HepG2 (cell line): ENCODE measurements around the gene SLC2A10. TPM values are rescaled to one million over a fixed set of nuclear protein-coding genes. Genes with fewer than 3 reads are reported as not detected.
A peak's percentile ranks its signal among the peaks of the same experiment; 100 is the strongest.

Experiments
- CC2D1A ChIP-seq: sonication (generic); formaldehyde crosslinking; IDR thresholded peaks from 2 replicates; pipeline ENCODE4 v1.8.1; 2023; ENCODE audit warnings: mild to moderate bottlenecking, missing genetic modification reagents
- KDM6A ChIP-seq: IDR thresholded peaks from 2 replicates; pipeline ENCODE4 v1.6.1; 2016; ENCODE audit warnings: low read depth
- MAFK ChIP-seq, 2 experiments: IDR thresholded peaks in 1 of 2; conservative IDR thresholded peaks in 1 of 2; 2 replicates each; pipeline ENCODE4 v1.6.1; 2011; ENCODE audit warnings: improper control_type of control experiment in 2 of 2, low read length in 2 of 2
- NR3C1 ChIP-seq: sonication (generic); formaldehyde crosslinking; IDR thresholded peaks from 2 replicates; pipeline ENCODE4 v1.4.0; 2020; ENCODE audit warnings: missing genetic modification reagents
- PLRG1 ChIP-seq: fragments of 450-650 bp; conservative IDR thresholded peaks from 2 replicates; pipeline ENCODE4 v1.6.1; 2016
- POLR2AphosphoS2 ChIP-seq: IDR thresholded peaks from 2 replicates; pipeline ENCODE4 v1.6.1; 2011; ENCODE audit warnings: low read depth, low read length, improper control_type of control experiment
- SOX5 ChIP-seq: IDR thresholded peaks from 2 replicates; pipeline ENCODE4 v1.6.1; 2016; ENCODE audit warnings: borderline replicate concordance
- TBX2 ChIP-seq: sonication (generic); formaldehyde crosslinking; IDR thresholded peaks from 2 replicates; pipeline ENCODE4 v1.5.0; 2020; ENCODE audit warnings: missing genetic modification reagents, mild to moderate bottlenecking, borderline replicate concordance
- ZBTB38 ChIP-seq: sonication (generic); formaldehyde crosslinking; IDR thresholded peaks from 2 replicates; pipeline ENCODE4 v1.5.1; 2020; ENCODE audit warnings: mild to moderate bottlenecking, missing genetic modification reagents
- ZNF143 ChIP-seq: sonication (generic); formaldehyde crosslinking; IDR thresholded peaks from 2 replicates; pipeline ENCODE4 v1.4.0; 2020; ENCODE audit warnings: missing genetic modification reagents
- ZSCAN22 ChIP-seq: sonication (generic); formaldehyde crosslinking; IDR thresholded peaks from 2 replicates; pipeline ENCODE4 v1.4.0; 2020; ENCODE audit warnings: mild to moderate bottlenecking, missing genetic modification reagents
- polyA plus RNA-seq, 8 experiments: library from polyadenylated mRNA; depleted of rRNA in 3 of 8; stranded (reverse) in 7 of 8; unstranded in 1 of 8; fragments of >200 nt; fragmentation: Illumina TruSeq in 4 of 8; extraction: Trizol in 4 of 8; gene quantifications; 2 replicates each; pipeline versions ENCODE4 v1.2.1 to v1.2.3, GENCODE V29; 2011 to 2016; ENCODE audit warnings: low read depth in 4 of 8, missing spikeins in 1 of 8, mixed read lengths in 1 of 8; ENCODE audit not compliant: insufficient read depth in 1 of 8
- total RNA-seq, 5 experiments: library from RNA; depleted of rRNA; stranded (reverse); fragments of >200 nt; fragmentation: Illumina TruSeq; extraction: Trizol; gene quantifications; 2 replicates each; pipeline ENCODE4 v1.2.3, GENCODE V29; 2016; ENCODE audit warnings: low read depth in 1 of 5
- TF ChIP-seq, protein P1 (sequence below): sonication (generic); formaldehyde crosslinking; IDR thresholded peaks from 2 replicates; pipeline ENCODE4 v1.9.0; 2021; ENCODE audit warnings: mild to moderate bottlenecking, missing genetic modification reagents
- TF ChIP-seq, protein P2 (sequence below): sonication (generic); formaldehyde crosslinking; IDR thresholded peaks from 2 replicates; pipeline ENCODE4 v1.5.1; 2020; ENCODE audit warnings: mild to moderate bottlenecking, missing genetic modification reagents, borderline replicate concordance
- TF ChIP-seq, protein P3 (sequence below): sonication (generic); formaldehyde crosslinking; conservative IDR thresholded peaks from 2 replicates; pipeline ENCODE4 v1.4.0; 2020; ENCODE audit warnings: missing genetic modification reagents

SLC2A10 gene
- total and polyA plus RNA-seq, 2 of the 13 experiments (the other 11 are each of a cell fraction or from before 2014, with no cell fraction given) = 16.0 to 18.4 TPM

DNA sequence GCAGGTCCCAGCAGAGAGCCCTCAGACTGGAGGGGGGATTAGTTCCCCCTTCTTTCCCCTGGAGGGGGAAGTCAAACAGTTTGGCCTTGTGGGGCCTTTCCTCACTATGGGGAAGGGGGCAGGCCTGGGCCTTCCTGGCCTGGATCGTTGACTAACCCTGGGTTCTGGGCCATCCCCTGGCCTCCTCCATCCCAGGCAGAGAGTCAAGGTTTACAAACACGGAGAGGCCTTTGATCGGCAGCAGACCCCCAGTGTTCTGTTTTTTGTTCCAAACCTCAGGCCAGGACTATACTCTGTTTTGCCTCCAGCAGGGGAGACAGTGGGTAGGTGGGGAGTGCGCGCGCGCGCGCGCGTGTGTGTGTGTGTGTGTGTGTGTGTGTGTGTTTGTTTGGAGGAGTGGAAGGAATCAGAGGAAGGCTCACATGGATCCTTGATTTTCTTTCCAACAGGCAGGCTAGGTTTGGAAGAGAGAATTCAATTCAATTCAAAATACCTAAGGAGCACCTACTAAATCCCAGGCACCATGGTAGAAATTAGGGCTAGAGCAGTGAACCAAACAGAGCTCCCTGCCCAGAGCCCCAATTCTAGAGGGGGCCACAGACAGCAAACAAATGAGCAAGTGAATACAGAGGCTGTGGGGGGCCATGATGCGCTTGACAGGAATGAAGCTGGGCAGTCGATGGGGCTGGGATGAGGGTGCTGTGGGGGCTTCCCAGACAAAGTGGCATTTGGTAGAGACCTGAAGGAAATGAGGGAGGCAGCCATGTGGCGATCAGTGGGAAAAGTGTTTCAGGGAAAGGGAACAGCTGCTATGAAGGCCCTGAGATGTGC, 35.0 kb upstream of the SLC2A10 start (continued):
- TF ChIP-seq, protein P1, sequence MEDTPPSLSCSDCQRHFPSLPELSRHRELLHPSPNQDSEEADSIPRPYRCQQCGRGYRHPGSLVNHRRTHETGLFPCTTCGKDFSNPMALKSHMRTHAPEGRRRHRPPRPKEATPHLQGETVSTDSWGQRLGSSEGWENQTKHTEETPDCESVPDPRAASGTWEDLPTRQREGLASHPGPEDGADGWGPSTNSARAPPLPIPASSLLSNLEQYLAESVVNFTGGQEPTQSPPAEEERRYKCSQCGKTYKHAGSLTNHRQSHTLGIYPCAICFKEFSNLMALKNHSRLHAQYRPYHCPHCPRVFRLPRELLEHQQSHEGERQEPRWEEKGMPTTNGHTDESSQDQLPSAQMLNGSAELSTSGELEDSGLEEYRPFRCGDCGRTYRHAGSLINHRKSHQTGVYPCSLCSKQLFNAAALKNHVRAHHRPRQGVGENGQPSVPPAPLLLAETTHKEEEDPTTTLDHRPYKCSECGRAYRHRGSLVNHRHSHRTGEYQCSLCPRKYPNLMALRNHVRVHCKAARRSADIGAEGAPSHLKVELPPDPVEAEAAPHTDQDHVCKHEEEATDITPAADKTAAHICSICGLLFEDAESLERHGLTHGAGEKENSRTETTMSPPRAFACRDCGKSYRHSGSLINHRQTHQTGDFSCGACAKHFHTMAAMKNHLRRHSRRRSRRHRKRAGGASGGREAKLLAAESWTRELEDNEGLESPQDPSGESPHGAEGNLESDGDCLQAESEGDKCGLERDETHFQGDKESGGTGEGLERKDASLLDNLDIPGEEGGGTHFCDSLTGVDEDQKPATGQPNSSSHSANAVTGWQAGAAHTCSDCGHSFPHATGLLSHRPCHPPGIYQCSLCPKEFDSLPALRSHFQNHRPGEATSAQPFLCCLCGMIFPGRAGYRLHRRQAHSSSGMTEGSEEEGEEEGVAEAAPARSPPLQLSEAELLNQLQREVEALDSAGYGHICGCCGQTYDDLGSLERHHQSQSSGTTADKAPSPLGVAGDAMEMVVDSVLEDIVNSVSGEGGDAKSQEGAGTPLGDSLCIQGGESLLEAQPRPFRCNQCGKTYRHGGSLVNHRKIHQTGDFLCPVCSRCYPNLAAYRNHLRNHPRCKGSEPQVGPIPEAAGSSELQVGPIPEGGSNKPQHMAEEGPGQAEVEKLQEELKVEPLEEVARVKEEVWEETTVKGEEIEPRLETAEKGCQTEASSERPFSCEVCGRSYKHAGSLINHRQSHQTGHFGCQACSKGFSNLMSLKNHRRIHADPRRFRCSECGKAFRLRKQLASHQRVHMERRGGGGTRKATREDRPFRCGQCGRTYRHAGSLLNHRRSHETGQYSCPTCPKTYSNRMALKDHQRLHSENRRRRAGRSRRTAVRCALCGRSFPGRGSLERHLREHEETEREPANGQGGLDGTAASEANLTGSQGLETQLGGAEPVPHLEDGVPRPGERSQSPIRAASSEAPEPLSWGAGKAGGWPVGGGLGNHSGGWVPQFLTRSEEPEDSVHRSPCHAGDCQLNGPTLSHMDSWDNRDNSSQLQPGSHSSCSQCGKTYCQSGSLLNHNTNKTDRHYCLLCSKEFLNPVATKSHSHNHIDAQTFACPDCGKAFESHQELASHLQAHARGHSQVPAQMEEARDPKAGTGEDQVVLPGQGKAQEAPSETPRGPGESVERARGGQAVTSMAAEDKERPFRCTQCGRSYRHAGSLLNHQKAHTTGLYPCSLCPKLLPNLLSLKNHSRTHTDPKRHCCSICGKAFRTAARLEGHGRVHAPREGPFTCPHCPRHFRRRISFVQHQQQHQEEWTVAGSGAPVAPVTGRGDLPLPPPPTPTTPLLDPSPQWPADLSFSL (CRISPR knock-in tag) = peak; percentile 97
- TF ChIP-seq CC2D1A (CRISPR knock-in tag) = 0 out of 2 replicates have a peak, but pooled peaks have one; percentile 88
- no peak for TF ChIP-seq PLRG1
- peak; percentile 89 for TF ChIP-seq KDM6A
- peak; percentile 65 for TF ChIP-seq ZBTB38 (CRISPR knock-in tag)
- peak; percentile 94 for TF ChIP-seq ZSCAN22
- TF ChIP-seq, protein P2, sequence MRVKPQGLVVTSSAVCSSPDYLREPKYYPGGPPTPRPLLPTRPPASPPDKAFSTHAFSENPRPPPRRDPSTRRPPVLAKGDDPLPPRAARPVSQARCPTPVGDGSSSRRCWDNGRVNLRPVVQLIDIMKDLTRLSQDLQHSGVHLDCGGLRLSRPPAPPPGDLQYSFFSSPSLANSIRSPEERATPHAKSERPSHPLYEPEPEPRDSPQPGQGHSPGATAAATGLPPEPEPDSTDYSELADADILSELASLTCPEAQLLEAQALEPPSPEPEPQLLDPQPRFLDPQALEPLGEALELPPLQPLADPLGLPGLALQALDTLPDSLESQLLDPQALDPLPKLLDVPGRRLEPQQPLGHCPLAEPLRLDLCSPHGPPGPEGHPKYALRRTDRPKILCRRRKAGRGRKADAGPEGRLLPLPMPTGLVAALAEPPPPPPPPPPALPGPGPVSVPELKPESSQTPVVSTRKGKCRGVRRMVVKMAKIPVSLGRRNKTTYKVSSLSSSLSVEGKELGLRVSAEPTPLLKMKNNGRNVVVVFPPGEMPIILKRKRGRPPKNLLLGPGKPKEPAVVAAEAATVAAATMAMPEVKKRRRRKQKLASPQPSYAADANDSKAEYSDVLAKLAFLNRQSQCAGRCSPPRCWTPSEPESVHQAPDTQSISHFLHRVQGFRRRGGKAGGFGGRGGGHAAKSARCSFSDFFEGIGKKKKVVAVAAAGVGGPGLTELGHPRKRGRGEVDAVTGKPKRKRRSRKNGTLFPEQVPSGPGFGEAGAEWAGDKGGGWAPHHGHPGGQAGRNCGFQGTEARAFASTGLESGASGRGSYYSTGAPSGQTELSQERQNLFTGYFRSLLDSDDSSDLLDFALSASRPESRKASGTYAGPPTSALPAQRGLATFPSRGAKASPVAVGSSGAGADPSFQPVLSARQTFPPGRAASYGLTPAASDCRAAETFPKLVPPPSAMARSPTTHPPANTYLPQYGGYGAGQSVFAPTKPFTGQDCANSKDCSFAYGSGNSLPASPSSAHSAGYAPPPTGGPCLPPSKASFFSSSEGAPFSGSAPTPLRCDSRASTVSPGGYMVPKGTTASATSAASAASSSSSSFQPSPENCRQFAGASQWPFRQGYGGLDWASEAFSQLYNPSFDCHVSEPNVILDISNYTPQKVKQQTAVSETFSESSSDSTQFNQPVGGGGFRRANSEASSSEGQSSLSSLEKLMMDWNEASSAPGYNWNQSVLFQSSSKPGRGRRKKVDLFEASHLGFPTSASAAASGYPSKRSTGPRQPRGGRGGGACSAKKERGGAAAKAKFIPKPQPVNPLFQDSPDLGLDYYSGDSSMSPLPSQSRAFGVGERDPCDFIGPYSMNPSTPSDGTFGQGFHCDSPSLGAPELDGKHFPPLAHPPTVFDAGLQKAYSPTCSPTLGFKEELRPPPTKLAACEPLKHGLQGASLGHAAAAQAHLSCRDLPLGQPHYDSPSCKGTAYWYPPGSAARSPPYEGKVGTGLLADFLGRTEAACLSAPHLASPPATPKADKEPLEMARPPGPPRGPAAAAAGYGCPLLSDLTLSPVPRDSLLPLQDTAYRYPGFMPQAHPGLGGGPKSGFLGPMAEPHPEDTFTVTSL (CRISPR knock-in tag) = peak; percentile 97
- TF ChIP-seq SOX5 (CRISPR knock-in tag) = peak; percentile 86
- TF ChIP-seq NR3C1 (CRISPR knock-in tag) = no peak
- TF ChIP-seq, protein P3, sequence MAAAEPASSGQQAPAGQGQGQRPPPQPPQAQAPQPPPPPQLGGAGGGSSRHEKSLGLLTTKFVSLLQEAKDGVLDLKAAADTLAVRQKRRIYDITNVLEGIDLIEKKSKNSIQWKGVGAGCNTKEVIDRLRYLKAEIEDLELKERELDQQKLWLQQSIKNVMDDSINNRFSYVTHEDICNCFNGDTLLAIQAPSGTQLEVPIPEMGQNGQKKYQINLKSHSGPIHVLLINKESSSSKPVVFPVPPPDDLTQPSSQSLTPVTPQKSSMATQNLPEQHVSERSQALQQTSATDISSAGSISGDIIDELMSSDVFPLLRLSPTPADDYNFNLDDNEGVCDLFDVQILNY (CRISPR knock-in tag) = no peak
- peak; percentile 96 for TF ChIP-seq TBX2 (CRISPR knock-in tag)
- no peak for TF ChIP-seq POLR2AphosphoS2
- TF ChIP-seq ZNF143 (CRISPR knock-in tag) = no peak; the same call in 1 of the 2 replicates
- no peak for TF ChIP-seq MAFK (conservative IDR thresholded peaks at IDR 0.05 in 1 of 2, IDR thresholded peaks at IDR 0.05 in 1 of 2; ENCODE audit: low read length in 2 of 2)
